Tongue (tissue), 3 donors: ENCODE data around the gene SI. TPM values are rescaled to one million over a fixed set of nuclear protein-coding genes. Genes with fewer than 3 reads are reported as not detected.
"Not testable (repeated sequence)": the region's sequence is repeated elsewhere in the genome, so short reads cannot be mapped to it uniquely, and the experiment has no call there.

Source experiments
- DNase-seq: peaks from one replicate; pipeline ENCODE4 v3.0.0-alpha.2; 2015
- small RNA-seq: library from RNA; depleted of rRNA; stranded (forward); fragments of <200 nt; gene quantifications from one replicate; pipeline ENCODE3, GENCODE V24; 2014; ENCODE audit warnings: low replicate concordance
- total RNA-seq: library from RNA; depleted of rRNA; stranded (reverse); fragments of >200 nt; gene quantifications from one replicate; pipeline ENCODE4 v1.2.3, GENCODE V29; 2014

The SI gene
- total RNA-seq = not detected

- no peak for DNase-seq
Measured at GRCh38 chr3:165078293-165078692, at the start of gene SI. SI (minus strand) TSS chr3:165078496; CDS start chr3:165076012, 2,484 bp downstream.

- no peak for DNase-seq
Measured at GRCh38 chr3:165125836-165126235, 47.5 kb upstream of the SI start.

- DNase-seq = no peak
Measured at GRCh38 chr3:165111401-165111800, 33.1 kb upstream of the SI start.

GRCh38 chr3:165103616-165104015, 25.3 kb upstream of the SI start:
- no peak for DNase-seq

- no peak for DNase-seq
Measured at GRCh38 chr3:165082650-165083049, 4.4 kb upstream of the SI start.

GRCh38 chr3:165081183-165081582, 2.9 kb upstream of the SI start:
- no peak for DNase-seq

- no peak for DNase-seq
Measured at GRCh38 chr3:165075695-165076094, 2.6 kb downstream of the SI start.

GRCh38 chr3:165070682-165071081, 7.6 kb downstream of the SI start:
- DNase-seq = no peak

- DNase-seq = no peak
Measured at GRCh38 chr3:165056510-165056909, 21.8 kb downstream of the SI start.

GRCh38 chr3:165040186-165040585, 38.1 kb downstream of the SI start:
- no peak for DNase-seq

GRCh38 chr3:165011557-165011956, 66.7 kb downstream of the SI start:
- no peak for DNase-seq

- DNase-seq = no peak
Measured at GRCh38 chr3:164984947-164985346, 93.3 kb downstream of the SI start.

- no peak for DNase-seq
Measured at GRCh38 chr3:164962610-164963009, 115.7 kb downstream of the SI start.

GRCh38 chr3:164952966-164953365, 125.3 kb downstream of the SI start:
- no peak for DNase-seq

GRCh38 chr3:164951403-164951802, 126.9 kb downstream of the SI start:
- not testable (repeated sequence) for DNase-seq

- DNase-seq = no peak
Measured at GRCh38 chr3:164940745-164941144, 137.6 kb downstream of the SI start.

GRCh38 chr3:164929642-164930041, 148.7 kb downstream of the SI start:
- DNase-seq = no peak

Small RNA genes within 50 kb of the gene (small RNA-seq; reads per million reads assigned to genes)
- gene RF00019 = not detected

Other genes with a start within 250 kb of the SI start
- 0.51 TPM for gene SLITRK3, start 117.9 kb upstream of the SI start, total RNA-seq